ENCODE measurements around the gene FEZ2. TPM values are rescaled to one million over a fixed set of nuclear protein-coding genes. Genes with fewer than 3 reads are reported as not detected.
A peak's percentile ranks its signal among the peaks of the same experiment; 100 is the strongest.

Gene FEZ2
- total RNA-seq, 2 experiments from 2014 or later = 14.5 to 15.7 TPM

DNA sequence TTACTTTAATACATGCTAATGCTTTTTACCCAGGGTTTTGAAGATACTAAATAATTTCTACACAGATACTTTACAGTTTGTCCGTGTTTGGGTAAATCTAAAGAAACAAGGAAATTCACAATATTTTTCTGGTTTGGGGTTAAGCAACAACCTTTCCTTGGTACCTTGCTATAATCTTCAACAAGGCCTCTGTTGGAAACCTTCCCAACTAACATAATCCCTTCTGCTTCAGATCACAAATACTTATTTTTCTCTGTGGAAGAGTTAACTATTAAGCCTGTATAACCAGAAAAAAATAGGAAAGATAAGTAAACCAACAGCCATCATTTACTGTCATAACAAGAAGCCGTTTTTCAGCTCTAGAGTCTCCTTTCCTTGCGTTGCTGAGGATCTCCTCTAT, 15.0 kb downstream of the FEZ2 start:
- Mint-ChIP-seq H3K4me1 (peaks cover 10% of the 10 kb centered on the region), H3K4me3 (no peak overlapping the region), H3K27ac (no peak overlapping the region), H3K9me3 (no peaks in the 10 kb centered on the region), H3K36me3 (ENCODE audit: low read depth) (peaks cover 69% of the 10 kb centered on the region), H3K27me3 (no peaks in the 10 kb centered on the region)
- ChIA-PET POLR2A (no interaction called here), CTCF (interaction anchor here (0.7 kb wide), 1 partner anchor 26 kb away, joined by 3 read pairs; no protein-coding TSS in a partner anchor)
- no peak for DNase-seq

DNA sequence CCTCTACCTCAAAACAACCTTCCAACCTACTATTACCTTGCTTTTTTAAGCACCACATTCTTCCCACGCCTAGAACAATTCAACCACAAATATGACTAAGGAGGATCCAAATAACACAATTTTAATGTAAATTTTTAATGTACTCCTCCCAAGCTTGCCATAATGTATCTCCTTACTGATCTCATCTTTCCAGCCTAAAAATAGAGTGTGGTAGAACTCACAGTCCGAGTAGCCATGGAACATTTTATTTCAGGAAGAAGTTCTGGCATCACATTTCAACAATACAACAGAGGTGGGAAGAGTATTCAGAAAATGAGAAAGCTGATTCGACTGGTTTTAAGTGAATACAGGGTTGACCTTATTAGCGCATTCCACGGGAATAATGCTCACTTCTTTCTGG, 15.4 kb downstream of the FEZ2 start:
- peaks cover 73% of the 10 kb centered on the region for H3K36me3 Mint-ChIP-seq (ENCODE audit: low read depth)

DNA sequence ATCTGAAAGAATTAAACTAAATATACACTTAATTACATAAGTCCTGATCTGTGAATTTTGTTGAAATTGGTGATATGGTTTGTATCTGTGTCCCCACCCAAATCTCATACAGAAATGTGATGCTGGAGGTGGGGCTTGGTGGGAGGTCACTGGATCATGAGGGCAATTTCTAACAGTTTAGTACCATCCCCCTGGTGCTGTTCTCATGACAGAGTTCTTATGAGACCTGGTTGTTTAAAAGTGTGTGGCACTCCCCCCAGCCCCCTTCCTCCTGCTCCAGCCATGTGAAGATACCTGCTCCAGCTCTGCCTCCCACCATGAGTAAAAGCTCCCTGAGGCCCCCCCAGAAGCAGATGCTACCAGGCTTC, 18.7 kb downstream of the FEZ2 start:
- DNase-seq = no peak
- Mint-ChIP-seq H3K27me3 (no peaks in the 10 kb centered on the region), H3K27ac (no peak overlapping the region), H3K9me3 (no peaks in the 10 kb centered on the region), H3K4me1 (peaks cover 10% of the 10 kb centered on the region), H3K36me3 (ENCODE audit: low read depth) (peaks cover 74% of the 10 kb centered on the region), H3K4me3 (no peak overlapping the region)
- POLR2A ChIA-PET = no interaction called here
- CTCF ChIA-PET = no interaction called here

More for the DNA sequence above, 15.4 kb downstream of the FEZ2 start:
- no peaks in the 10 kb centered on the region for H3K27me3 Mint-ChIP-seq
- ChIA-PET CTCF (no interaction called here), POLR2A (no interaction called here)
- no peak overlapping the region for H3K27ac Mint-ChIP-seq
- no peaks in the 10 kb centered on the region for H3K9me3 Mint-ChIP-seq
- DNase-seq = no peak
- H3K4me1 Mint-ChIP-seq = peaks cover 10% of the 10 kb centered on the region
- H3K4me3 Mint-ChIP-seq = no peak overlapping the region

DNA sequence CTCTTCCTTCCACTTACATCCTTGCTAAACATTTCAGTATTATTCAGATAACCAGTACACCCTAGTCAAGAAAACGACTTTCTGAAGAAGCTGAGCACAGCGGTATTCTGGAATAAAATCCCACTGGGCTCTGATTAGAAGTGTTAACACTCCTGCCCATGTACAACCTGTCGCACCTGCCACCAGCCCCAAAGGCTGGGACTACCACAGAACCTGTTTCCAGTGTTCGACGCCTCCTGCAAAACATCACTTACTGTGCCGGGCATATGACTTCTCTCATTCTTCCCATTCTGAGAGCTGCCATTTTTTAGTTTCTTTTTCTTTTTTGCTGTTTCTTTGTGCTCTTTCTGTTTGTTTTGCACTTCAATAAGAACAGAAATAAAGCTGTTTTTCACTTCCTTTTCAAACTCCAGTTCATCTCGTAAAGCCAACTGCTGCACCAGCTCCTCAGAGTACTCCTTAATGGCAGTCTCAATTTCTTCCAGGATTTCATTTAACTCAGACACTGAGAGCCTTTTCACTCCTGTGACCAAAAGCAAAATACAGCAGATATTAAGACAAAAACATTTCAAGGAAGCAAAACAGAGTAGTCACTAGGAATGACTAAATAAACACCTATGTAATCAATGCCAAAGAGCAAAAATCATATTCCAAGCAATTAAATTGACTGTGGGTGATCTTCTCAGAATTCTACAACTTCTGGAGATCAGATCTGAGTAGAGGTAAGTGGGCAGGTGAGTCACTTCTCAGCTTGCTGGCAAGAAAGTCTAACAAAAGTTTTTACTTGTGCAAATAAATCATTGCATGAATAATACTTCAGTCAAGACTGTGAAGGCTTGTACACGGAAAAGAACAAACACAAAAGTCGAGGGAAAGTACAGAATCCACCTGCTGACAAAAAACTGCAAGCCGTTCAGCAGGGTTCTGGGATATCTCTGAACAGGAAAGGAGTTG, 19.3 kb downstream of the FEZ2 start:
- Mint-ChIP-seq H3K4me3 (no peak overlapping the region), H3K4me1 (peaks cover 10% of the 10 kb centered on the region), H3K27me3 (no peaks in the 10 kb centered on the region), H3K27ac (peak overlapping the region; percentile 63), H3K36me3 (ENCODE audit: low read depth) (peaks cover 71% of the 10 kb centered on the region), H3K9me3 (no peaks in the 10 kb centered on the region)
- CTCF ChIA-PET = interaction anchor here (1.5 kb wide), 1 partner anchor 8 kb away, joined by 4 read pairs; no protein-coding TSS in a partner anchor
- POLR2A ChIA-PET = no interaction called here
- no peak for DNase-seq

DNA sequence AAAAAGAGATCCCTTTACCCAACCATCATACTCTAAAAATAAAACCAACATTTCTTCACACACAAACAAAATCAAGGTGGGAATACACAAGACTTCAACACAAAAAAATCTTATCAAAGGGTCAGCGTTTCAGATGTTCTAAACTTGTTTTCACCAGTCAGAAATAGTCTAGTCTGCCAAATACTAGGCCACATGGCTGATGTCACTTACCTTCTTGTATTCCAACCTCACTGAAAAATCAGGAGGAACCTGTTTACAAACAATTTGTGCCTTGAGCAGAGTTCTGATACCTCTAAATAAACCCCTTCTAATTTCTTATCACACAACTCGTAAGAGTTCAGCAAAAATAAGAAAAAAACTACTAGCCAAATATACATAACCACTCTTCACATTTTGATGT, 20.1 kb downstream of the FEZ2 start:
- Mint-ChIP-seq H3K9me3 (no peaks in the 10 kb centered on the region), H3K4me1 (peaks cover 10% of the 10 kb centered on the region), H3K36me3 (ENCODE audit: low read depth) (peaks cover 73% of the 10 kb centered on the region), H3K27ac (no peak overlapping the region), H3K27me3 (no peaks in the 10 kb centered on the region), H3K4me3 (no peak overlapping the region)
- no peak for DNase-seq
- CTCF ChIA-PET = interaction anchor here (1.5 kb wide), 1 partner anchor 9 kb away, joined by 4 read pairs; no protein-coding TSS in a partner anchor
- POLR2A ChIA-PET = no interaction called here

DNA sequence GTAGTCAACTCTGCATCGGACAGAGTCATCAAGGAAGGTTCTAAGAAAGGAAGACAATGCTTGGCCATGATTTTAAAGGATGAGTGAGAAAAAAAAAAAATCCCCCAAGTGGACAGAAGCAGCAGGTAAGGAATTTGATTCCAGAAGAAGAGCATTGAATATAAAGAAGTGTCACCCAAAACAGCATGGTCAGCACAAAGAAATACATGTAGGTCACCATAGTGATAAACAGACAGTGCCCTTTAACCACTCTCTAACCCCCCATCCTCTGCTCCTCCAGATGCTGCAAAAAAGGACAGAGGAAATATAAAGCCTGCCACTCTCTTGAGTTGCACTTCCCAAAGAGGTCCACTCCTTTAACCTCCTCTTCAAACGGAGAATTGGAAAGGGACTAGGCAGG, 23.4 kb downstream of the FEZ2 start:
- no peaks in the 10 kb centered on the region for H3K9me3 Mint-ChIP-seq
- POLR2A ChIA-PET = no interaction called here
- no peak overlapping the region for H3K27ac Mint-ChIP-seq
- CTCF ChIA-PET = no interaction called here
- peaks cover 53% of the 10 kb centered on the region for H3K36me3 Mint-ChIP-seq (ENCODE audit: low read depth)
- H3K4me1 Mint-ChIP-seq = peaks cover 10% of the 10 kb centered on the region
- H3K4me3 Mint-ChIP-seq = no peak overlapping the region
- H3K27me3 Mint-ChIP-seq = no peaks in the 10 kb centered on the region
- DNase-seq = no peak

DNA sequence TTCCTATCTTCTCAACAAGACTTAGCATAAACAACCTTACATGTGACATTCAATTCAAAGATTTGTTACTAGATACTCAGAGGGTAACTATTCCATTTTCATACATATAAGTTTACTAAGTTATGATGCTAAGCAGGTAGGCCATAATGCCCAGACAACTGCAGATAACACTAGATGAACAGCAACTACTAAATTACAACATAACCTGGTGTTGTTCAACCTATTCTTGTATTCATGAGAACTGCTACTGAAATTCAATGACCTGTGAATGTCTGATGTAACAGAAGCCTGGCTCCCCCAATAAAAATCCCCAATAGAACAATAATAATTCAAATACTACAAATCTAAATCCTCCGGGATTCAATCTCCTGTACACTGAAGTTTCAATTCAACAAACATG, 24.8 kb downstream of the FEZ2 start:
- peaks cover 41% of the 10 kb centered on the region for H3K36me3 Mint-ChIP-seq (ENCODE audit: low read depth)
- H3K27me3 Mint-ChIP-seq = no peaks in the 10 kb centered on the region
- H3K4me1 Mint-ChIP-seq = peaks cover under 1% of the 10 kb centered on the region
- POLR2A ChIA-PET = no interaction called here
- H3K4me3 Mint-ChIP-seq = no peak overlapping the region
- CTCF ChIA-PET = no interaction called here
- no peaks in the 10 kb centered on the region for H3K9me3 Mint-ChIP-seq
- H3K27ac Mint-ChIP-seq = no peak overlapping the region
- DNase-seq = no peak

DNA sequence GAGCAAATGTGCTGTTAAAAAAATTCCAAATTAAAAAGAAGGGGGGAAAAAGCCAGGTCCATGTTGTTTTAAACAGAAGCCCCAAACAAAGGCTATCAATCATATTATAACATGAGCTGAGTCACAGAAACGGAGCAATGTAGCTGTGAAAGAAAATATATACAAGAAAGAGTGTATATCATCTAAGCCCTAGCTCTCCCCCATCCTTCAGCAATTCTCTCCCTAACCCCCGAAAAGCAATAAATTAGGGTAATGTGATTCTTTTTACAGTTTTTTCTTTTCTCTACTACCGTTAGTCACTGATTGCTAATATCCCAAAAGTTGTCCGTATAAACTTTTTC, 25.3 kb downstream of the FEZ2 start:
- H3K4me1 Mint-ChIP-seq = no peaks in the 10 kb centered on the region
- no peak overlapping the region for H3K27ac Mint-ChIP-seq
- H3K4me3 Mint-ChIP-seq = no peak overlapping the region
- H3K9me3 Mint-ChIP-seq = no peaks in the 10 kb centered on the region
- ChIA-PET POLR2A (no interaction called here), CTCF (no interaction called here)
- no peak for DNase-seq
- peaks cover 37% of the 10 kb centered on the region for H3K36me3 Mint-ChIP-seq (ENCODE audit: low read depth)
- H3K27me3 Mint-ChIP-seq = no peaks in the 10 kb centered on the region

DNA sequence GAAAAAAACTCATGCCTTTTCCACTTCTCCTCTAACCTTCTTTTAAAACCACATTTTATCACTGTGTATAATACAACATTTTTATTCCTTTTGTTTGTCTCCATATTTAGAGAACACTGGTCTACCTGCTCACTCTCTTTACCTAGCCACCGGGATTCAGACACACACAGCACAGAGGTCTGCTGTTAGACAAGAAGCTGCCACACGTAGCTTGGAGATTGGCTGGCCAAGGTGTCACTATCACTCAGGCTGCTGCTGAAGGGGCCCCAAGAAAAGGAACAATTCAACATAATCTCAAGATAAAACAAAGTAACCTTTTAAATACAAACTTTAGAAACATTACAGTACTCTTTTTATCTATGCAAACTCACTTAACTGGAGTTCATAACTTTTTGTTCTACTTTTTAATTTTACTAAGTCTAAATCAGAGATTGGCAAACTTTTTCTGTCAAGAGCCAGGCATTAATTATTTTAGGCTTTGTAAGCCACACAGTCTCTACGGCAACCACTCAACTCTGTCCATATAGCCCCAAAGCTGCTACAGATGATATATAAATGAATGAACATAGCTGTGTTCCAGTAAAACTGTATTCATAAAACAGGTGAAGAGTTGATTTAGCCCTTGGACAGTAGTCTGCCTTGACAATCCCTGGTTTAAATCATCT, 25.8 kb downstream of the FEZ2 start:
- POLR2A ChIA-PET = no interaction called here
- Mint-ChIP-seq H3K4me1 (no peaks in the 10 kb centered on the region), H3K27me3 (no peaks in the 10 kb centered on the region), H3K27ac (no peak overlapping the region), H3K36me3 (ENCODE audit: low read depth) (peaks cover 34% of the 10 kb centered on the region), H3K9me3 (no peaks in the 10 kb centered on the region), H3K4me3 (no peak overlapping the region)
- CTCF ChIA-PET = no interaction called here
- DNase-seq = no peak

DNA sequence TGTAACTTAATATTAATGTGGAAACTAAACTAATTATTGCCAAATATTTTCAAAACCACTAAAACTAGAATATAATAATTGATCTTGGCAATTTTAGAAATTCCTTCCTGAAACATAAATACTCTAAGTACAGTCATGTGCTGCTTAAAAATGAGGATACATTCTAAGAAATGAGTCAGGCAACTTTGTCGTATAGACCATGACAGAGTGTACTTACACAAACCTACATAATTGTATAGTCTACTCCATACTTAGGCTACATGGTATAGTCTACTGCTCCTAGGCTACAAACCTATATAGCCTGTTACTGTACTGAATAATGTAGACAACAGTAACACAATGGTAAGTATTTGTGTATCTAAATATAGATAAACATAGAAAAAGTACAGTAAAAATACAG, 27.6 kb downstream of the FEZ2 start:
- DNase-seq = no peak
- Mint-ChIP-seq H3K4me1 (no peaks in the 10 kb centered on the region), H3K27ac (no peak overlapping the region), H3K9me3 (no peaks in the 10 kb centered on the region), H3K36me3 (ENCODE audit: low read depth) (peaks cover 28% of the 10 kb centered on the region), H3K4me3 (no peak overlapping the region), H3K27me3 (no peaks in the 10 kb centered on the region)
- ChIA-PET POLR2A (no interaction called here), CTCF (no interaction called here)

DNA sequence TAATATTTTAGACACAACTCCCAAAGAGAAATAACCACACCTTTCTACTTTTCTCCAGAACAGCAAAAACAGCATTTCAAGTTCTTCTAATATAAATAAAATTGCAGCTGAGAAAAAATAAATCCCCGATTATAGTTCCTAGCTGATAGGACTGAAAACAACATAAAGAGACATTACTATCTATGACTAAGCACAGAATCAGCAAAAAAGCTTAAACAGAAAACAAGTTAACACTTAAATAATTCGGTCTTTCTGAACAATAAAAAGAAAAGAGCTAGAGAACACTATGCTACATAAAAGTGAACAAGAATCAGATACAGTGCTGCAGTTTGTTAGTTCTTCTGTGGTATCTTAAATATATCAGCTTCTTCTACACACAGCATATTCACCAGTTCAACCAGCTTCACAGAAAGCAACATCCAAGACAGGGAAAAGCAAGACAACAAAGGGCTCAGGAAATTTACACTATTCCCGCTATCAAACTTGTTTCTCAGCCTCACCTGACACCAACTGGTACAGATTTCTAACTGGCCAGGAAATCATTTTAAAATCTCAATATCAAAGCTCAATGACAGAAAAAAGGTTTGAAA, 28.6 kb downstream of the FEZ2 start:
- no peak overlapping the region for H3K27ac Mint-ChIP-seq
- H3K27me3 Mint-ChIP-seq = no peaks in the 10 kb centered on the region
- CTCF ChIA-PET = no interaction called here
- no peaks in the 10 kb centered on the region for H3K4me1 Mint-ChIP-seq
- POLR2A ChIA-PET = no interaction called here
- H3K4me3 Mint-ChIP-seq = no peak overlapping the region
- H3K36me3 Mint-ChIP-seq (ENCODE audit: low read depth) = peaks cover 24% of the 10 kb centered on the region
- no peak for DNase-seq
- H3K9me3 Mint-ChIP-seq = no peaks in the 10 kb centered on the region

DNA sequence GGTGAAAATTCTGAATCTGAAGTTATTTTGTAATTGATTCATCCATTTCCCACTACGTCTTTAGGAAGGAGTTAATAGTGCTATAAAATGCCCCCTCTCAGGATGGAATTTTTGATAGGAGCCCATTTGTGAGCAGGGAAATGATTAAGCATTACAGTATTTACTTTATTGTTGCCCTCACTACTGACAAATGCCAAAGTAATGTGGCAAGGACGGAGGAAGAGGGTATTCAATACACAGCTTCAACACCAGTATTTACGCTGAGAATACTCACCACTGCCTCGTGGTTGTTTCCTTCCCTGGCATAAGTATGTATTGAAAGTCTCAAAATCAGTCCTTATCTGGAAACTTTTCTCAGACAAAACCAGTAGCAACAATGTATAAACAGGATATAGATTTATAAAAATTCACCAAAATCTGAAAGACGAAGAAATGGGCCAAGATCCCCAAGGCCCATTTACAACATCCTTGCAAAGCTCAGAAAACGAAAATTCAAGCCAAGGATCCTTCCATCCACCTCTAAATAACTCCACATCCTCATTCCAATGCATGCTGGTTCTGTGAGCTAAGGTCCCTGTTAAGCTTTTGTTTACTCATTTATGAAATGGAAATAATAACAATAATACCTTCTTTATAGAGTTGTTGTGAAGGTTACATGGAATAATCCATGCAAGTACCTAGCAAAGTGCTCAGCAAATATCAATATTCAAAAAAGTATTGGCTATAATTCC, 29.3 kb downstream of the FEZ2 start:
- H3K36me3 Mint-ChIP-seq (ENCODE audit: low read depth) = peaks cover 25% of the 10 kb centered on the region
- CTCF ChIA-PET = no interaction called here

More for the DNA sequence above, 29.3 kb downstream of the FEZ2 start:
- Mint-ChIP-seq H3K9me3 (no peaks in the 10 kb centered on the region), H3K4me1 (peaks cover 2% of the 10 kb centered on the region), H3K4me3 (no peak overlapping the region), H3K27ac (no peak overlapping the region), H3K27me3 (no peaks in the 10 kb centered on the region)
- DNase-seq = no peak
- POLR2A ChIA-PET = no interaction called here

Data from activated CD4-positive, alpha-beta T cell treated with anti-CD3 and anti-CD28 coated beads, Interleukin-2, amount 10 ng/mL, durations not matched to agents 7 days and 5 days (primary cell).